VCaP (cell line): ENCODE data around the gene AGTRAP.

Experiments
- H3K27ac ChIP-seq: fragments of 450-650 bp; 2 replicates; pipeline ENCODE4 v1.5.1; 2017
- TF ChIP-seq, protein P1 (sequence below): fragments of 450-650 bp; conservative IDR thresholded peaks from 2 replicates; pipeline ENCODE4 v1.5.1; 2017; ENCODE audit warnings: mild to moderate bottlenecking, moderate library complexity

Gene AGTRAP

DNA sequence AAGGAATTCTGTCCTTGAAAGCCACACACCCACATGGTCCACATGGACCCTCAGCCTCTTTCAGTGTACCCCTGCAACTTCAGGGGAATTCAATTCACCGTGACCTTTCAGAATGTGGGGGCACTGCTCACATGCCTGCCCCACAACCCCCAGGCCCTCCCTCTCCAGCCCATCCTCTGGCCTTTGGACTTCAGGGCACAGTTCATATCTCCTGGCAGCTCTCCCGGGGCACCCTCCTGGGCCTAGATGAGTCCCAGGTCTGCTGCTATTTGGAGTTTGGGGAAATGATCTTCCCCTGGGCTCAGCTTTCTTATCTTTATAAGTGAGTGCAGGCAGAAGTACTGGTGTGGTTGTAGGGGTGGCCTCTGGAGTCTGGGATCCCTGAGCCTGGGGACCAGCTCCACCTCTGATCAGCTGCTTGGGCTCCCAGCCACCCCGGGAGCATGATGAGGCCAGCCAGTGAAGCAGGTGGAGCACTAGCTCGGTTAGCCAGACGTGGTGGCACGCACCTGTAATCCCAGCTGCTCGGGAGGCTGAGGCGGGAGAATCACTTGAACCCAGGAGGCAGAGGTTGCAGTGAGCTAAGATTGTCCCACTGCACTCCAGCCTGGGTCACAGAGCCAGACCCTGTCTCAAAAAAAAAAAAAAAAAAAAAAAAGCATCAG lies 41.9 kb downstream of the AGTRAP start:
- TF ChIP-seq, protein P1, sequence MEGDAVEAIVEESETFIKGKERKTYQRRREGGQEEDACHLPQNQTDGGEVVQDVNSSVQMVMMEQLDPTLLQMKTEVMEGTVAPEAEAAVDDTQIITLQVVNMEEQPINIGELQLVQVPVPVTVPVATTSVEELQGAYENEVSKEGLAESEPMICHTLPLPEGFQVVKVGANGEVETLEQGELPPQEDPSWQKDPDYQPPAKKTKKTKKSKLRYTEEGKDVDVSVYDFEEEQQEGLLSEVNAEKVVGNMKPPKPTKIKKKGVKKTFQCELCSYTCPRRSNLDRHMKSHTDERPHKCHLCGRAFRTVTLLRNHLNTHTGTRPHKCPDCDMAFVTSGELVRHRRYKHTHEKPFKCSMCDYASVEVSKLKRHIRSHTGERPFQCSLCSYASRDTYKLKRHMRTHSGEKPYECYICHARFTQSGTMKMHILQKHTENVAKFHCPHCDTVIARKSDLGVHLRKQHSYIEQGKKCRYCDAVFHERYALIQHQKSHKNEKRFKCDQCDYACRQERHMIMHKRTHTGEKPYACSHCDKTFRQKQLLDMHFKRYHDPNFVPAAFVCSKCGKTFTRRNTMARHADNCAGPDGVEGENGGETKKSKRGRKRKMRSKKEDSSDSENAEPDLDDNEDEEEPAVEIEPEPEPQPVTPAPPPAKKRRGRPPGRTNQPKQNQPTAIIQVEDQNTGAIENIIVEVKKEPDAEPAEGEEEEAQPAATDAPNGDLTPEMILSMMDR, result no peak

DNA sequence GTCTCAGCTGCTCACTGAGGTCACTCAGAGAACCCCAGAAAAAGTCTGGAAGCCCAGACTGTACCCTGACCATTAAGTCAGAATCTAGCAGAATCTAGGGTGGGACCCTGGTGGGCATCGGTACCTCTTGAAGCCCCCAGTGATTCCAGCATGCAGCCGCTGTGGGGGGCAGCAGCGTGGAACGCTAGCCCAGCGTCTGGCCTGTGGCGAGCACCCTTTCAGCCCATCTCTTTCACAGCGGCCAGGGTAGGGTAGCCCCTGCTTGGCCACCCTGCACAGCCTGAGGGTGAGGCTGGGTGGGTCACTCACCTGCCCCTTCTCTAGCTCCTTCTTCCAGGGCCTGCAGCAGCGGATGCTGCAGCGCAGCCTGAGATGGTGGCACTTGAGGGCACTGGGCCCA lies 42.4 kb downstream of the AGTRAP start:
- H3K27ac ChIP-seq, result no peak overlapping the region
- TF ChIP-seq, protein P1, result no peak

More for the DNA sequence above, 41.9 kb downstream of the AGTRAP start:
- no peak overlapping the region for H3K27ac ChIP-seq

DNA sequence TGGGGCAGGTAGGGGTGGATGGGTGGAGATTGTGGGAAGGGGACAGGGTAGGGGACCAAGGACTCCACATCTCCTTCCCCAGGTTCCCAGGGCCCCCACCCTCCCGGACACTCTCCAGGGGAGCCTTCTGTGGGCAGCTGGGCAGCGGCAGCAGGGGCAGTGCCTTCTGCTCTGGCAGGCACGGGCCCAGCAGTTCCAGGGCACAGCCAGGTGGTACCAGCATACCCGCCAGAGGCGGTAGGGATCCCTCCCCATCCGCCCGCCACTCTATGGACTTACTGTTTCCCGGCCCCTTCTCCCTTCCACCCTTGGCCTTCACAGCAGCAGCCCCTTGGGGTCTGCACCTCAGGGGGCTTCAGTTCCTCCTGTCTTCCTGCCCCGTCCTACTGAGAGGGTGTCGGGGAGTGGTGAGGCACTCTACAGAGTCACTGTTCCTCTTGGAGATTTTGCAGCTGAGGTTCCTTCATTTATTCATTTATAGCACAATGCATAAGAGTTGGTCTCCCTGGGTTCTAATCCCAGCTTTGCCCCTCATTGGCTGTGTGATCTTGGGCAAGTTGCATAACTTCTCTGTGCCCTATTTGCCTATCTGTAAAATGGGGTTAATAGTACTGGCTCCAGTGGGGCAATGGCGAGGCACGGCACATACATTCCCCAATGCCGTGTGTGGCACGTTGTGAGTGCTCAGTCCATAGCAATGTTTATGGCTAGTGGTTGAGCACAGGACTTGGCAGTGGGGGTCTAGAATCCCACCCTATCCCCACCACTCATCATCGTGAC lies 43.1 kb downstream of the AGTRAP start:
- H3K27ac ChIP-seq, result no peak overlapping the region
- TF ChIP-seq, protein P1, result no peak

DNA sequence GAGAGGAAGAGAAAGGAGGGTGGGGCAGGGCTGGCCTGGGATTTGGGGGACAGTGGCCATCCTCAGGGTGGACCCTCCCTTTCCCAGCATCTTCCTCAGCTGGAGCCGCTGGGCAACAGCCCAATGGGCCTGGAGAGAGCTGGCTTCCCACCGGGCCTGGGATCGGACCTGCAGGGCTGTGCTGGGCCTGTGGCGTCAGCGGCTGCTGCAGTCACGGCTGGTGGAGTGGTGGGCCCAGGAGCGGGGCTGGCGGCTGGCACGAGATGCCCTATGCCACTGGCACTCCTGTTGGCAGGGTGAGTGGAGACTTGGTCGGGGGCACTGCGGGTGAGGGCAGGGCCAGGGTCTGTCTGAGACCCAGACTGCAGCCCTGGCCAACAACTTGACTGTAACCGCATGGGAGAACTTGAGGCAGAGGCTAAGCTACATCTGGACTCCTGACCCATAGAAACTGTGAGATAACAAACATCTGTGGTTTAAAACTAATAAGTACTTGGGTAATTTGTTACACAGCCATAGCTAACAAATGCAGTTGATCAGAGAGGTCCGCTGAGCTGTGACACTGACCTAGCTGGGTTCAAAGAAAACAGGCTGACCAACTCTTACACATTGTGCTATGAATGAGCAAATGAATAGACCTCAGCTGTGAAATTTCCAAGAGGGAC lies 43.9 kb downstream of the AGTRAP start:
- H3K27ac ChIP-seq, result no peak overlapping the region
- TF ChIP-seq, protein P1, result no peak

DNA sequence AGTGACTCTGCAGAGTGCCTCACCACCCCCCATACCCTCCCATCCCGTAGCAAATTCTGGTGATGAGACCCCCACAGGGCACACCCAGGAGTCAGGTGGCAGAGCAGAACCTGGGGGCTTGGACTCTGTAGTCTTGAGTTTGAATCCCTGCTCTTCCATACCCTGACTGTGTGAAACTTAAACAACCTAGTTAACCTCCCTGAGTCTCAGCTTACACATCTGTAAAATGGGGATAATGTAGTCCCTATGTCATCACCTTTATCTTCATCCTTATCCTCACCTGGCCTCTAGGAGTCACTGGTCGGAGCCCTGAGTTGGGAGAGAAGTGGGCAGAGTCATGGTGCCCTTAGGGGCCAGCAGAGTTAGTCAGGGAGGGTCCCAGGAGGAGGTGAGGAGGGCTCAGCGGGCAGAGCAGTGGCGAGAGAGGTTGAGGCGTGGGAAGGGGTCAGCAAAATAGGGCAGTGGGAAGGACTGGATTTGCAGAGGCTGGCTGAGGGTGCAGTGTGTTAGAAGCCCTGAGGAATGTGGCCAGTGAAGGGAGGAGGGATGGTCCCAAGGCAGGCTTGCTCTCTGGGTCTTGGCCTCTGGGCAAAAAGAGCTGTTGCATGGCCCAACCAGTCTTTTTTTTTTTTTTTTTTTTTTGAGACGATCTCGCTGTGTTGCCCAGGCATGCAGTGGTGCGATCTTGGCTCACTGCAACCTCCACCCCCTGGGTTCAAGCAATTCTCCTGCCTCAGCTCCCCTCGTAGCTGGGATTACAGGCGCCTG lies 44.6 kb downstream of the AGTRAP start:
- H3K27ac ChIP-seq, result no peak overlapping the region
- TF ChIP-seq, protein P1, result no peak

DNA sequence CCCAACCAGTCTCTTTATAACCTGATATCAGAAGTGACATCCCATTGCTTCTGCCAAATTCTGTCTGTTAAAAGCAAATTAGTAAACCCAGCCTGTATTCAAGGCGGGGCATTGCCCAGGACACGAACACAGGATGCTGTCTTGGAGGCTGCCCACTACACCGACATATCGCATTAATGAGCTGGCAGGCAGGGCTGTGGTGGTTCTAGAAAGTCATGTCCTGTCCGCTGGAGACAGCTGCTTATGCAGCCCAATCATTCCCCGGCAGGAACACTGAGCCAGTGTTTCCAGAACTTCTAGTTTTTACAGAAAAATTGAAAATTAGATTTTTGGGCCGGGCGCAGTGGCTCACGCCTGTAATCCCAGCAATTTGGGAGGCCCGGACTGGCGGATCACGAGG lies 45.4 kb downstream of the AGTRAP start:
- TF ChIP-seq, protein P1, result no peak
- no peak overlapping the region for H3K27ac ChIP-seq
